ENCODE data around the gene MLH3. TPM values are rescaled to one million over a fixed set of nuclear protein-coding genes. Genes with fewer than 3 reads are reported as not detected.

The MLH3 gene
- total RNA-seq, 1 experiment from 2014 or later = 23.0 TPM

- Histone ChIP-seq H3K79me2 (ENCODE audit: insufficient read depth, low read length) (no peaks in the 10 kb centered on the region), H3K56ac (ENCODE audit: insufficient read length, low read depth, low read length) (no peak overlapping the region), H2AFZ (ENCODE audit: low read length) (no peak overlapping the region), H3K4me2 (ENCODE audit: insufficient read depth, insufficient read length, low read length) (no peak overlapping the region), H3K18ac (ENCODE audit: insufficient read length, low read depth, low read length) (no peak overlapping the region), H3K23ac (ENCODE audit: insufficient read length, low read depth, low read length) (no peak overlapping the region), H3K9me3 (ENCODE audit: control insufficient read depth, low read depth, low read length) (no peaks in the 10 kb centered on the region), H3K27ac (ENCODE audit: insufficient read length, low read depth, low read length) (no peak overlapping the region), H3K4ac (ENCODE audit: low read depth, low read length) (no peak overlapping the region), H3K9ac (ENCODE audit: extremely low read depth, insufficient read length, low read length) (no peak overlapping the region), H2BK20ac (ENCODE audit: low read depth, low read length, poor library complexity, severe bottlenecking) (no peak overlapping the region), H4K91ac (ENCODE audit: insufficient read length, low read depth, low read length) (no peak overlapping the region), H3T11ph (ENCODE audit: low read length) (no peak overlapping the region), H3K14ac (ENCODE audit: insufficient read depth, low read length) (no peak overlapping the region), H3K79me1 (ENCODE audit: insufficient read depth, low read depth, low read length, poor library complexity, severe bottlenecking) (no peaks in the 10 kb centered on the region), H4K5ac (ENCODE audit: insufficient read length, low read depth, low read length) (no peak overlapping the region), H2BK15ac (ENCODE audit: low read depth, low read length) (no peak overlapping the region), H2BK120ac (ENCODE audit: low read depth, low read length, poor library complexity, severe bottlenecking) (no peak overlapping the region), H4K20me1 (ENCODE audit: control insufficient read depth, insufficient read depth, insufficient read length) (no peaks in the 10 kb centered on the region), H4K8ac (replicated peaks; ENCODE audit: insufficient read length, low read depth, low read length) (no peak overlapping the region), H2AK5ac (ENCODE audit: insufficient read length, low read length) (no peak overlapping the region), H2BK5ac (ENCODE audit: insufficient read length, low read length) (no peak overlapping the region), H3K4me1 (ENCODE audit: insufficient read depth, low read length) (no peaks in the 10 kb centered on the region), H3K23me2 (ENCODE audit: insufficient read length, low read depth, low read length, poor library complexity, severe bottlenecking) (no peaks in the 10 kb centered on the region), H3K27me3 (ENCODE audit: insufficient read depth, low read length) (no peaks in the 10 kb centered on the region), H2BK12ac (ENCODE audit: insufficient read length, low read depth, low read length) (no peak overlapping the region)
- no peak for DNase-seq
- no peak for TF ChIP-seq CTCF (conservative IDR thresholded peaks at IDR 0.05)
- no CpG with 5 or more reads among the region's 4 CpGs for WGBS (ENCODE audit: extremely low coverage, insufficient read length, low lambda C conversion rate)
- Mint-ChIP-seq H3K4me1 (no peaks in the 10 kb centered on the region), H3K36me3 (ENCODE audit: insufficient read depth in 1 of 3, low read depth in 3 of 3) (peaks cover 0 to 35% (median 19%) of the 10 kb centered on the region in 3 experiments; a peak in 5 of 7 replicates), H3K4me3 (no peak overlapping the region), H3K27ac (no peak overlapping the region), H3K27me3 (ENCODE audit: low read depth) (no peaks in the 10 kb centered on the region), H3K9me3 (no peaks in the 10 kb centered on the region)
Measured at GRCh38 chr14:75025082-75025481, 26.2 kb downstream of the MLH3 start.

Data from H9 (cell line).